Right lobe of liver (tissue), 4 donors: ENCODE results near the gene EID1.

ENCODE experiments used
- CTCF ChIP-seq, 4 donors: fragments of 200-600 bp in 3 of 4; fragments of 450-650 bp in 1 of 4; IDR thresholded peaks; one replicate each; pipeline versions ENCODE4 v1.5.1 to v1.8.0; 2016 to 2022; ENCODE audit warnings: antibody characterized with exemption in 4 of 4, mild to moderate bottlenecking in 2 of 4
- POLR2A ChIP-seq: fragments of 450-650 bp; IDR thresholded peaks from one replicate; pipeline ENCODE4 v1.6.1; 2017; ENCODE audit warnings: antibody characterized with exemption, mild to moderate bottlenecking
- donor health status: DM: no; HTN: no; CAD: no.
- donor health status: DM: no; HTN: no; CAD: no.
- donor health status: DM: no; HTN: yes; CAD: no.

DNA sequence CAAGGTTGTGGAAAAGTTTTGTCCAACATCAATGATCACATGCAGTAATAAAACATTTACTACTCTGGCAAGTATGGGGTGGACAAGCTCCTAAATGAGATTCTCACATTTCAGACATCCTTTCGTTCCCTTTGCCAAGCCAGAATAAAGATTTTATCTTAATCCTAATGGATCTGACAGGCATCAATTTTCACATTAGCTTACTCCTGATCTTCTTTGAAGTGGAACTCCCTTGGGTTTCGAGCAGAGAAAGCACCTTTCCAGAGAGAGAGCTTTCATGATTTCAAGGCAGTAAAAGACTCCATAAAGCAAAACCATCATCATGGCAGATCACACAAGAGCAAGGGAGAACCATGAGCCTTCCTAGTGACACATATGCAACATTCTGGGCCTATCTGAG, 27.3 kb upstream of the EID1 start:
- TF ChIP-seq POLR2A: no peak
- no peak for TF ChIP-seq CTCF (IDR thresholded peaks at IDR 0.05)
